Osteoblast (primary cell): ENCODE results near the gene GLIPR1. TPM values are rescaled to one million over a fixed set of nuclear protein-coding genes. Genes with fewer than 3 reads are reported as not detected.
A peak's percentile ranks its signal among the peaks of the same experiment; 100 is the strongest.

Experiments used
- DNase-seq: peaks from one replicate; pipeline ENCODE4 v3.0.0; 2011; ENCODE audit warnings: low spot score, mixed read lengths; ENCODE audit not compliant: insufficient read length; ENCODE audit errors: missing footprints
- H2AFZ ChIP-seq: 2 replicates; pipeline ENCODE4 v1.6.0; 2011; ENCODE audit warnings: mild to moderate bottlenecking, low read length
- H3K27ac ChIP-seq: 2 replicates; pipeline ENCODE4 v1.5.1; 2011; ENCODE audit warnings: mild to moderate bottlenecking, low read depth, low read length, moderate library complexity
- H3K27me3 ChIP-seq: 2 replicates; pipeline ENCODE4 v1.6.0; 2012; ENCODE audit warnings: mild to moderate bottlenecking, control low read depth, inconsistent platforms, low read length, moderate library complexity; ENCODE audit not compliant: insufficient read depth
- H3K36me3 ChIP-seq: 2 replicates; pipeline ENCODE4 v1.5.1; 2011; ENCODE audit warnings: mild to moderate bottlenecking, low read length, control low read depth, moderate library complexity; ENCODE audit not compliant: insufficient read depth
- H3K4me1 ChIP-seq: 2 replicates; pipeline ENCODE4 v1.5.1; 2011; ENCODE audit warnings: mild to moderate bottlenecking, low read length, control low read depth, moderate library complexity; ENCODE audit not compliant: insufficient read depth
- H3K4me2 ChIP-seq: 2 replicates; pipeline ENCODE4 v1.6.0; 2011; ENCODE audit warnings: mild to moderate bottlenecking, low read length; ENCODE audit not compliant: insufficient read depth
- H3K4me3 ChIP-seq: fragments of 200-600 bp; sonication (generic); 3 replicates; pipeline ENCODE4 v1.5.1; 2012; ENCODE audit warnings: mild to moderate bottlenecking, low read length, inconsistent platforms; ENCODE audit not compliant: insufficient read depth
- H3K79me2 ChIP-seq: 2 replicates; pipeline ENCODE4 v1.6.0; 2012; ENCODE audit warnings: mild to moderate bottlenecking, low read length, control low read depth, inconsistent platforms; ENCODE audit not compliant: insufficient read depth
- H3K9me3 ChIP-seq: 2 replicates; pipeline ENCODE4 v1.5.1; 2011; ENCODE audit warnings: low read depth, low read length, control low read depth
- H4K20me1 ChIP-seq: 2 replicates; pipeline ENCODE4 v1.6.0; 2012; ENCODE audit warnings: mild to moderate bottlenecking, low read length, control low read depth; ENCODE audit not compliant: insufficient read depth
- total RNA-seq: library from RNA; depleted of rRNA; stranded (reverse); fragments of >200 nt; gene quantifications from 2 replicates; pipeline ENCODE4 v1.2.3, GENCODE V29; 2012
- TF ChIP-seq, protein P1 (sequence below): IDR thresholded peaks from 2 replicates; pipeline ENCODE4 v1.5.1; 2011; ENCODE audit warnings: mild to moderate bottlenecking, low read depth, low read length, moderate library complexity; ENCODE audit errors: extremely low read depth

The GLIPR1 gene
- total RNA-seq, 1 donor: 83.2 TPM

DNA sequence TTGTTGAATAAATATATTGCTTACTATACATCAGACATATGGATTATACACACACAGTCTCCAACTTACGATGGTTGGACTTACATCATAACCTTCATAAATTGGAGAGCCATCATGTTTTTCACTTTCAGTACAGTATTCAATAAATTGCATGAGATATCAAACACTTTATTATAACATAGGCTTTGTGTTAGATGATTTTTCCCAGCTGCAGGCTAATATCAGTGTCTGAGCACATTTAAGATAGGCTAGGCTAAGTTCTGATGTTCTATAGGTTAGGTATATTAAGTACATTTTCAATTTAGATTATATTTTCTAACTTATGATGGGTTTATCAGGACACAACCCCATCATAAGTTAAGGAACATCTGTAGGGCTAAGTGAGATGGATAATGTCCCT, 48.8 kb downstream of the GLIPR1 start:
- no peak for DNase-seq
- no peak overlapping the region for H3K4me3 ChIP-seq
- H3K4me1 ChIP-seq: peaks cover 4% of the 10 kb centered on the region
- H4K20me1 ChIP-seq: no peaks in the 10 kb centered on the region
- no peak overlapping the region for H2AFZ ChIP-seq
- H3K9me3 ChIP-seq: no peaks in the 10 kb centered on the region
- no peak overlapping the region for H3K27ac ChIP-seq
- H3K79me2 ChIP-seq: no peaks in the 10 kb centered on the region
- H3K36me3 ChIP-seq: no peaks in the 10 kb centered on the region
- H3K4me2 ChIP-seq: no peak overlapping the region
- TF ChIP-seq, protein P1, sequence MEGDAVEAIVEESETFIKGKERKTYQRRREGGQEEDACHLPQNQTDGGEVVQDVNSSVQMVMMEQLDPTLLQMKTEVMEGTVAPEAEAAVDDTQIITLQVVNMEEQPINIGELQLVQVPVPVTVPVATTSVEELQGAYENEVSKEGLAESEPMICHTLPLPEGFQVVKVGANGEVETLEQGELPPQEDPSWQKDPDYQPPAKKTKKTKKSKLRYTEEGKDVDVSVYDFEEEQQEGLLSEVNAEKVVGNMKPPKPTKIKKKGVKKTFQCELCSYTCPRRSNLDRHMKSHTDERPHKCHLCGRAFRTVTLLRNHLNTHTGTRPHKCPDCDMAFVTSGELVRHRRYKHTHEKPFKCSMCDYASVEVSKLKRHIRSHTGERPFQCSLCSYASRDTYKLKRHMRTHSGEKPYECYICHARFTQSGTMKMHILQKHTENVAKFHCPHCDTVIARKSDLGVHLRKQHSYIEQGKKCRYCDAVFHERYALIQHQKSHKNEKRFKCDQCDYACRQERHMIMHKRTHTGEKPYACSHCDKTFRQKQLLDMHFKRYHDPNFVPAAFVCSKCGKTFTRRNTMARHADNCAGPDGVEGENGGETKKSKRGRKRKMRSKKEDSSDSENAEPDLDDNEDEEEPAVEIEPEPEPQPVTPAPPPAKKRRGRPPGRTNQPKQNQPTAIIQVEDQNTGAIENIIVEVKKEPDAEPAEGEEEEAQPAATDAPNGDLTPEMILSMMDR: no peak
- H3K27me3 ChIP-seq: no peaks in the 10 kb centered on the region

DNA sequence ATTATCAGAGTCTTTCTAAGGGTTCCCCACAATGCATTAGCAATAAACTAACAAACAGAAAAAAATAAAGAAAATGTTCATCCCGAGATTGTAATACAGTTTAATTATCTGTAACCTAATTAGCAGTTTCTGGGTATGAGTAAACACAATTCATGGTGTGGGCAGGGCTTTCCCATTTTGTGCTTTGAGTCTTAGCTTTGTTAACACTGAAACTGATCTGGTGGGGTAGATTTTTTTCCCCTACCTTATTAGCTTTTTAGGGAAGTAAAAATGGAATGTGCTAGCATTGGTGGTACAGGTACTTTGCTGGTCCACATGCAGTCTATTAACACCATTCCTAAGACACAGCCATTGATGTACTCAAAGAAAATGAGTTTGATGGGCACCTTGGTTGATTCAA, 49.3 kb downstream of the GLIPR1 start:
- Histone ChIP-seq H3K36me3 (no peaks in the 10 kb centered on the region), H3K4me2 (no peak overlapping the region), H3K79me2 (no peaks in the 10 kb centered on the region), H3K9me3 (no peaks in the 10 kb centered on the region), H2AFZ (no peak overlapping the region), H3K27ac (no peak overlapping the region), H4K20me1 (no peaks in the 10 kb centered on the region), H3K4me3 (no peak overlapping the region), H3K27me3 (no peaks in the 10 kb centered on the region), H3K4me1 (peaks cover 4% of the 10 kb centered on the region)
- TF ChIP-seq, protein P1: no peak
- DNase-seq: peak; percentile 51

GRCh38 chr12:75533239-75533638, 52.7 kb downstream of the GLIPR1 start:
- H4K20me1 ChIP-seq: no peaks in the 10 kb centered on the region
- H3K27me3 ChIP-seq: no peaks in the 10 kb centered on the region
- H3K4me2 ChIP-seq: no peak overlapping the region
- TF ChIP-seq, protein P1: no peak
- no peaks in the 10 kb centered on the region for H3K9me3 ChIP-seq
- DNase-seq: no peak
- no peaks in the 10 kb centered on the region for H3K36me3 ChIP-seq
- H3K79me2 ChIP-seq: no peaks in the 10 kb centered on the region
- H3K27ac ChIP-seq: no peak overlapping the region
- no peak overlapping the region for H2AFZ ChIP-seq
- no peak overlapping the region for H3K4me3 ChIP-seq
- no peaks in the 10 kb centered on the region for H3K4me1 ChIP-seq

- H3K79me2 ChIP-seq: no peaks in the 10 kb centered on the region
- H4K20me1 ChIP-seq: no peaks in the 10 kb centered on the region
- H3K36me3 ChIP-seq: no peaks in the 10 kb centered on the region
- no peak overlapping the region for H3K4me3 ChIP-seq
- H3K27me3 ChIP-seq: no peaks in the 10 kb centered on the region
- no peak for DNase-seq
- no peak overlapping the region for H2AFZ ChIP-seq
- H3K27ac ChIP-seq: no peak overlapping the region
- H3K4me2 ChIP-seq: no peak overlapping the region
- H3K9me3 ChIP-seq: no peaks in the 10 kb centered on the region
- no peaks in the 10 kb centered on the region for H3K4me1 ChIP-seq
- TF ChIP-seq, protein P1: no peak
Observed at GRCh38 chr12:75539889-75540288, 59.3 kb downstream of the GLIPR1 start.
